ENCODE data around the gene FGFBP1. TPM values are rescaled to one million over a fixed set of nuclear protein-coding genes. Genes with fewer than 3 reads are reported as not detected.

FGFBP1 gene
- total RNA-seq, 3 donors from 2014 or later, result 0.73 TPM; not detected in 2

GRCh38 chr4:15956179-15956850, 17.8 kb upstream of the FGFBP1 start:
- intact Hi-C loops (cut with DNase I; ENCODE audit: low total_unique reads), result no loop called here
- DNase-seq (ENCODE audit: low spot score in 2 of 2), result peak; percentile 53 to 71
- H3K27ac ChIP-seq, result no peak overlapping the region
- TF ChIP-seq POLR2AphosphoS5 (IDR thresholded peaks at IDR 0.05) (no peak), CTCF (IDR thresholded peaks at IDR 0.05) (peak; percentile 41 to 89 (median 88)), POLR2A (IDR thresholded peaks at IDR 0.05) (no peak)
- H3K36me3 ChIP-seq, result no peaks in the 10 kb centered on the region
- H3K4me1 ChIP-seq, result no peaks in the 10 kb centered on the region
- H3K27me3 ChIP-seq, result no peaks in the 10 kb centered on the region
- H3K9me3 ChIP-seq, result no peaks in the 10 kb centered on the region
- no peak overlapping the region for H3K4me3 ChIP-seq

- H3K36me3 ChIP-seq, result no peaks in the 10 kb centered on the region
- H3K9me3 ChIP-seq, result no peaks in the 10 kb centered on the region
- no peak for TF ChIP-seq POLR2AphosphoS5 (IDR thresholded peaks at IDR 0.05)
- TF ChIP-seq POLR2A (IDR thresholded peaks at IDR 0.05), result no peak
- no peak for TF ChIP-seq CTCF (IDR thresholded peaks at IDR 0.05)
- no peaks in the 10 kb centered on the region for H3K27me3 ChIP-seq
- H3K27ac ChIP-seq, result no peak overlapping the region
- no peaks in the 10 kb centered on the region for H3K4me1 ChIP-seq
- intact Hi-C loops (cut with DNase I; ENCODE audit: low total_unique reads), result no loop called here
- no peak overlapping the region for H3K4me3 ChIP-seq
- no peak for DNase-seq (ENCODE audit: low spot score in 2 of 2)
Observed at GRCh38 chr4:15955670-15956069, 17.1 kb upstream of the FGFBP1 start.

- Histone ChIP-seq H3K4me3 (no peak overlapping the region), H3K36me3 (no peaks in the 10 kb centered on the region), H3K27ac (no peak overlapping the region), H3K9me3 (no peaks in the 10 kb centered on the region), H3K27me3 (no peaks in the 10 kb centered on the region), H3K4me1 (no peaks in the 10 kb centered on the region)
- no peak for DNase-seq (ENCODE audit: low spot score in 2 of 2)
- TF ChIP-seq CTCF (IDR thresholded peaks at IDR 0.05), result no peak
- TF ChIP-seq POLR2AphosphoS5 (IDR thresholded peaks at IDR 0.05), result no peak
- TF ChIP-seq POLR2A (IDR thresholded peaks at IDR 0.05), result no peak
- intact Hi-C loops (cut with DNase I; ENCODE audit: low total_unique reads), result no loop called here
Observed at GRCh38 chr4:15953625-15954024, 15.1 kb upstream of the FGFBP1 start.

GRCh38 chr4:15951781-15952180, 13.2 kb upstream of the FGFBP1 start:
- TF ChIP-seq POLR2AphosphoS5 (IDR thresholded peaks at IDR 0.05), result no peak
- no peak for TF ChIP-seq CTCF (IDR thresholded peaks at IDR 0.05)
- TF ChIP-seq POLR2A (IDR thresholded peaks at IDR 0.05), result no peak
- no peaks in the 10 kb centered on the region for H3K9me3 ChIP-seq
- intact Hi-C loops (cut with DNase I; ENCODE audit: low total_unique reads), result no loop called here
- H3K4me3 ChIP-seq, result no peak overlapping the region
- no peaks in the 10 kb centered on the region for H3K27me3 ChIP-seq
- no peak for DNase-seq (ENCODE audit: low spot score in 2 of 2)
- no peaks in the 10 kb centered on the region for H3K4me1 ChIP-seq
- no peak overlapping the region for H3K27ac ChIP-seq
- H3K36me3 ChIP-seq, result no peaks in the 10 kb centered on the region

- no peaks in the 10 kb centered on the region for H3K27me3 ChIP-seq
- no peak overlapping the region for H3K27ac ChIP-seq
- H3K9me3 ChIP-seq, result no peaks in the 10 kb centered on the region
- DNase-seq (ENCODE audit: low spot score in 2 of 2), result no peak
- H3K4me3 ChIP-seq, result no peak overlapping the region
- intact Hi-C loops (cut with DNase I; ENCODE audit: low total_unique reads), result no loop called here
- no peak for TF ChIP-seq CTCF (IDR thresholded peaks at IDR 0.05)
- TF ChIP-seq POLR2A (IDR thresholded peaks at IDR 0.05), result no peak
- TF ChIP-seq POLR2AphosphoS5 (IDR thresholded peaks at IDR 0.05), result no peak
- no peaks in the 10 kb centered on the region for H3K4me1 ChIP-seq
- H3K36me3 ChIP-seq, result no peaks in the 10 kb centered on the region
Observed at GRCh38 chr4:15948826-15949225, 10.3 kb upstream of the FGFBP1 start.

Measured in breast epithelium (tissue), 4 donors.